ENCODE results near the gene SH2D4B.

SH2D4B gene

DNA sequence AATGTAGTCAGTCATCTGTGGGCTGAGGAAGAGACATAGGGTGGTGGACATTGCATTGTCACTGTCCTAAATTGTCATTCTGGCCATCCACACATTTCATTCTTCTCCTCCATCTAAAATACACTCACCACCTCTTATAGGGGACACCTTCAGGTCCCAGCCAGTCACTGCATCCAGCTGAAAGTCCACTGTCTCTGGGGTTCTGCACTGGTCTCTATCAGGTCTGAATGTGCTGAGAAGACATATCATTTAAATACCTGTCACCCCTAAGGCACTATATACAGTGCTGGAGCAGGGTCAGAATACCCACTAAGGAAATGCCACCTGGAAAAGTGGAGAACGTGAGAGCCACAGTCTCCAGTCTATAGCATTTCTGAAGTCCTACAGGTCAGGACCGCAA, 29.6 kb downstream of the SH2D4B start:
- no peak for DNase-seq (ENCODE audit: insufficient read length)
- FAIRE-seq, result peak; percentile 9
- TF ChIP-seq POLR2AphosphoS5 (IDR thresholded peaks at IDR 0.05; ENCODE audit: low read depth, low read length), result no peak
- no peak for TF ChIP-seq POLR2A (IDR thresholded peaks at IDR 0.05; ENCODE audit: low read depth, low read length)

- TF ChIP-seq POLR2A (IDR thresholded peaks at IDR 0.05; ENCODE audit: low read depth, low read length) (no peak), TAF1 (IDR thresholded peaks at IDR 0.05; ENCODE audit: borderline replicate concordance, low read depth, low read length) (no peak), POLR2AphosphoS5 (IDR thresholded peaks at IDR 0.05; ENCODE audit: low read depth, low read length) (no peak)
- DNase-seq (ENCODE audit: insufficient read length) (no peak), FAIRE-seq (no peak)
Observed at GRCh38 chr10:80569131-80569895, 31.6 kb downstream of the SH2D4B start.

DNA sequence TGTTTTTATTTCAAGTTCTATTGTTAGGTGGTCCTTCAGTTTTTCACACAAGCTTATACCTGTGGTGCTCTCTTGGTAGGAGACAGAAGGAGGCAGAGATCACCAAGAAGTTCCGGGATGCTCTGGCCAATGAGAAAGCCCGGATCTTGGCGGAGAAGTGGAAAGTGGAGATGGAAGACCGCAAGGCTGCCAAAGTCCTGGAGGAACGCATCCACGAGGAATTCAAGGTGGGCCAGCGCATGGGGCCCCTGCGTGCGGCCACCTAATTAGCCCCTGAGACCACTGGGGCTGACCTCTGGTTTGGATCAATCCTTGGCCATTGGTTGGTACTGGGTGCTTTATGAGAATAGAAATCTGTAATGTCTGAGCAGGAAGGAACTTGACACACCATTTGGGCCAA, 33.6 kb downstream of the SH2D4B start:
- DNase-seq (ENCODE audit: insufficient read length), result no peak
- TF ChIP-seq POLR2A (IDR thresholded peaks at IDR 0.05; ENCODE audit: low read depth, low read length) (no peak), TAF1 (IDR thresholded peaks at IDR 0.05; ENCODE audit: borderline replicate concordance, low read depth, low read length) (no peak), POLR2AphosphoS5 (IDR thresholded peaks at IDR 0.05; ENCODE audit: low read depth, low read length) (no peak)
- no peak for FAIRE-seq

DNA sequence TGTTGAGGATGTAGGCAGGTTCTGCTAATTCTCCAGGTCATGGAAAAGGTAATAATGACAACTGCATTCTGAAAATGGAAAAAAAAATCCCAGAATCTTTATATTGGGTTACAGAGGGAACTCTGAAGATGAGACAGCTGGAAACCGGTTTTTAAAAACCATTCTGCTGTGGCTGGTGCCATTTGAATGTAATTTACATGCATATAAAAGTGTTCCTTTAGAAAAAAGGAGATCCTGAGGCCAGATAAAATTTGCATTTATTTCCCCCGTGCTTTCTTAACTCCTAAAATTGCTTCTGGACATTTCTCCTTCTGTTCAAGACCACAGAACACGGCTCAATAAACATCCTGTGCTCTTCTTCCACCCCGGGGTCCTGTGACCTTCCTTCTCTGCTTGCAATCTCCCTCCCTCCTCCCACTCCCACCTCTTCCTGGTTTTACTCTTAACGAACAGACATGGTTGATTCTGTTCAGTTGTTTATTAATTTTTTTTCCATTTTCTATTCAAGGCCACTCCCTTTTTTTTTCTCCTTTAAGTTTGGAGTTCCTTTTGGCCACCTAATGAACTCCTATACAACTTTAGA, 41.6 kb downstream of the SH2D4B start:
- FAIRE-seq (no peak), DNase-seq (ENCODE audit: insufficient read length) (no peak)
- TF ChIP-seq POLR2A (IDR thresholded peaks at IDR 0.05; ENCODE audit: low read depth, low read length) (no peak), POLR2AphosphoS5 (IDR thresholded peaks at IDR 0.05; ENCODE audit: low read depth, low read length) (no peak), TAF1 (IDR thresholded peaks at IDR 0.05; ENCODE audit: borderline replicate concordance, low read depth, low read length) (no peak)

DNA sequence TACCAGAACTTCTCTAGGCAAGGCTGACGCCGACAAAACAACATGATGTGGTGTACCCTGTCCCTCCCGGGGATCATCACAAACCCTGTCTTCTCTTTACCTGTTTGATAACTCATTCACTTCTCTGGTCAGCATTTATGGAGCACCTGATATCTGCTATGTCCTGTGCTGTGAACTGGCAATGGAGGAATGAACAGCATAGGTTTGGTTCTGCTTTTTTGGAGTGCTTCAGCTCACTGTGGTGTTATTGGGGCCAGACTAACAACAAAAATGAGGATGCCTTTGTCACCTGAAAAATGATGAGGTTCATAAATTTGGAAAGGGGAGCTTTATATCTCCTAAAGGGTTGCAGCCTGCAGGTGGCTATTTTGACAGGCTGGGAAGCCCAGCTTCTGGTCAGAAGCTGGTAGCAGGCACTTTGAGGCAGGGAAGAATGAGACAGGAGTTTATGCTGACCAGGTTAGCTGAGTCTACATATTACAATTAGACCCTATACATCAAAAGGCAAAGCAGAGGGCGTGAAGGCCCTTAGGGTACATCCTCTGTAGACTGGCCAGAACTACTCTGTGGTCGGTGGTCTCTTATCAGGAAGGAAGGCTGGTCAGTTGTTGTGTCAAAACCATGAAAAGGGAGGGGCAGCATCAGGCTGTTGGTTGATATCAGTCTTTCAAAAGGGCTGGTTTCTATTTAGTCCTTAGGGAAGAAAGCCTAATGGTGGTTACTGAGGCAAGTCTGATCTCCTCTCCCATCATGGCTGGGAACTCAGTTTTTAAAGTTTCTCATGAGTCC, 42.3 kb downstream of the SH2D4B start:
- DNase-seq (ENCODE audit: insufficient read length) (no peak), FAIRE-seq (no peak)
- TF ChIP-seq POLR2A (IDR thresholded peaks at IDR 0.05; ENCODE audit: low read depth, low read length) (no peak), TAF1 (IDR thresholded peaks at IDR 0.05; ENCODE audit: borderline replicate concordance, low read depth, low read length) (no peak), POLR2AphosphoS5 (IDR thresholded peaks at IDR 0.05; ENCODE audit: low read depth, low read length) (no peak)

DNA sequence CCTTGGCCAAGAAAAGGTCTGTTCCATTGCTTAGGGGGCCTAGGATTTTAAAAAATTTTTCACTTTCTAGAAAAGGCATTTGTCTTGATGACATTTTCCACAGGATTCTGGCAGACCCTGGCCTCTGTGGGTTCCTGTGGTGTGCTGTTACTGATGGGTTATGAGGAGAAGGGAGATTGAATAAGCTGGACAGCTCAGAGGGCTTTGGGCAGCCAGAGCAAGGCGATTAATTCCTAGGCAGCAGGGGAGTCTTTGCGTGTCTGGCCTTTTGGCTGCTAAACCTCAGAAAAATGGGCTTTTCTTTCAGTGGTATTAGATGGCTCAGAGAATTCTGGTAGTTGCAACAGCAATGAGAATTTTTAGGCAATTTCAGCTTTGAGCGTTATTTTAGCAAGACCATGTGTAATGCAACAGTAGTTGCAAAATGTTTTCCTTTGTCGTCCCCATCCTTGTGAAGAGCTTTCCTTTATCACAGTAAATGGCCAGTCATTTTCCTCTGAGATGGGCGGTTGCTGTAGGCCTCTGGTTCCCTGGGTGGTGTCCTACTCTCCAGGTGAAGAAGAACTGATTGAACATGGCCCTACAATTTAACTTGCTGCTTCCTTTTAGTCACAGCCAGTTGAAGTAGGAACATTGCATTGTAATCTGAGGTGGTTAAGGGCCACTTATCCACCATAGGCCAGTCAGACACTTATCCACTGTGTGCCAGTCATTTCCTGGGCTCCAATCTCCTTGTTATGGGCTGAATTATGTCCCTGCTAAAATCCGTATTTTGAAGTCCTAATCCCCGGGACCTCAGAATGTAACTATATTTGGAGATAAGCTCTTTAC, 43.2 kb downstream of the SH2D4B start:
- FAIRE-seq (no peak), DNase-seq (ENCODE audit: insufficient read length) (no peak)
- no peak for TF ChIP-seq POLR2A (IDR thresholded peaks at IDR 0.05; ENCODE audit: low read depth, low read length)

DNA sequence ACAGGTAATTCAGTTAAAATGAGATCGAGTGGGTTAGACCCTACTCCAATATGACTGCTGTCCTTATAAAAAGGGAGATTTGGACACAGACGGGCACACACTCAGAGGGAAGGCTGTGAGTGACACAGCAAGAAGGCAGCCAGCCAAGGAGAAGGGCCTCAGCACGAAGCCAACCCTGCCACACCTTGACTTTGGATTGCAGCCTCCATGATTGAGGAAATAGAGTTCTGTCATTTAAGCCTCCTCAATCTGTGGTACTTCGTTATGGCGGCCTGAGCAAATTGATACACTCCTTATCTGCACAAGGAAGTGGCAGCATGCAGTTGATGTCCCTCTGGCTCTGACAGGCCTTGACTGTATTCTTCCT, 43.8 kb downstream of the SH2D4B start:
- DNase-seq (ENCODE audit: insufficient read length) (no peak), FAIRE-seq (no peak)
- TF ChIP-seq POLR2AphosphoS5 (IDR thresholded peaks at IDR 0.05; ENCODE audit: low read depth, low read length) (no peak), POLR2A (IDR thresholded peaks at IDR 0.05; ENCODE audit: low read depth, low read length) (no peak), TAF1 (IDR thresholded peaks at IDR 0.05; ENCODE audit: borderline replicate concordance, low read depth, low read length) (no peak)

DNA sequence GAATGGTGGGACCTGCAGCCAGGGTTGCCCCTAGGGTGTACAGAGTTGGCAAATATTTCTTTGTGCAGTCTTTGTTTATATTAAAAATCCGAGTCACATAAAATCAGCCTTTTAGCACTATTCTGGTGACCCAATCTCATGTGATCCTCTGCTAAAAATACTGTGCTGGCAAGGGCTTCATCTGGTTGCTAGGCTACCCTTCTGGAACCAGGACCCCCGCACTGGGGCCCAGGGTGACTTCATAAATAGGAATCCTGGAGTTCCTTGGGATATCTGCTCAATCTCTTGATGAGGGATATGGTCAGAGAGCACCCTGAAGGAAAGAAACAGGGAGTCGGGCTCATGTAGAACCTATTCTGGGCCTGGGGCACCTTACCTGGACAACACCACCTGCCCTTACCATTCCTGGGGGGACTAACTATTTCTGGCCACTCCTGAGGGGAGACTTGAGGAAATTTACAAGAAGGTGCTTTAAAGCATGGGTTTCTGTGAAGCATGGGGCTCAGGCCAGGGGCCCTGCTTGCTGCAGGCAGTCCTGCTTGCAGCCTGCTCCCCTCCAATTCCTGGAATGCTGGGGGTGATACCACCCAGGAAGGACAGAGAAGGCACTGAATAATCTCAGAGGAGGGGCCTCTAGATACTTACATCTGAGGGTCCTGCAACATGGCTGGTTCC, 44.7 kb downstream of the SH2D4B start:
- no peak for FAIRE-seq

DNA sequence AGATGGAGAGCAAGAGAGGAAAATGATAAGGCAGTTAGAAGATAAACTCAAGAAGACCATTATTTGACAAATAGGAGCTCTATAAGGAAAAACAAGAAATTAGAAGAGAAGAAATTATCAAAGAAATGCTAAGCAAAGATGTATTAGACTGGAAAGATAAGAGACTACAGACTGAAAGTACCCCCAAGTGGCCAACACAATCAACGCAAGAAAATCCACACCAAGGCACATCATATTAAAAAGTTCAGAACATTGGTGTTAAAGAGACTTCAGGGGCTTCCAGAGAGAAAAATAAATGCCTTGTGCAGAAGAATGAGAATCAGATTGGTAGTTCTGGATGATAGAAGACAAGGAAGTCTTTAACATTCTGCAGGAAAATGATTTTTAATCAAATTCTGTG, 46.0 kb downstream of the SH2D4B start:
- FAIRE-seq (no peak), DNase-seq (ENCODE audit: insufficient read length) (no peak)
- TF ChIP-seq POLR2A (IDR thresholded peaks at IDR 0.05; ENCODE audit: low read depth, low read length) (no peak), POLR2AphosphoS5 (IDR thresholded peaks at IDR 0.05; ENCODE audit: low read depth, low read length) (no peak), TAF1 (IDR thresholded peaks at IDR 0.05; ENCODE audit: borderline replicate concordance, low read depth, low read length) (no peak)

More for the DNA sequence above, 44.7 kb downstream of the SH2D4B start:
- no peak for TF ChIP-seq POLR2AphosphoS5 (IDR thresholded peaks at IDR 0.05; ENCODE audit: low read depth, low read length)
- no peak for TF ChIP-seq TAF1 (IDR thresholded peaks at IDR 0.05; ENCODE audit: borderline replicate concordance, low read depth, low read length)
- no peak for TF ChIP-seq POLR2A (IDR thresholded peaks at IDR 0.05; ENCODE audit: low read depth, low read length)
- DNase-seq (ENCODE audit: insufficient read length), result no peak

- DNase-seq (ENCODE audit: insufficient read length) (no peak), FAIRE-seq (no peak)
- TF ChIP-seq TAF1 (IDR thresholded peaks at IDR 0.05; ENCODE audit: borderline replicate concordance, low read depth, low read length), result no peak
- no peak for TF ChIP-seq POLR2A (IDR thresholded peaks at IDR 0.05; ENCODE audit: low read depth, low read length)
- TF ChIP-seq POLR2AphosphoS5 (IDR thresholded peaks at IDR 0.05; ENCODE audit: low read depth, low read length), result no peak
Observed at GRCh38 chr10:80585812-80586211, 48.1 kb downstream of the SH2D4B start.

GRCh38 chr10:80588546-80588945, 50.8 kb downstream of the SH2D4B start:
- DNase-seq (ENCODE audit: insufficient read length) (no peak), FAIRE-seq (no peak)
- TF ChIP-seq TAF1 (IDR thresholded peaks at IDR 0.05; ENCODE audit: borderline replicate concordance, low read depth, low read length), result no peak
- no peak for TF ChIP-seq POLR2A (IDR thresholded peaks at IDR 0.05; ENCODE audit: low read depth, low read length)
- TF ChIP-seq POLR2AphosphoS5 (IDR thresholded peaks at IDR 0.05; ENCODE audit: low read depth, low read length), result no peak
